Osteoblast (primary cell): ENCODE data around the gene BARX2. TPM values are rescaled to one million over a fixed set of nuclear protein-coding genes. Genes with fewer than 3 reads are reported as not detected.

Experiments
- DNase-seq: peaks from one replicate; pipeline ENCODE4 v3.0.0; 2011; ENCODE audit warnings: low spot score, mixed read lengths; ENCODE audit not compliant: insufficient read length; ENCODE audit errors: missing footprints
- H2AFZ ChIP-seq: 2 replicates; pipeline ENCODE4 v1.6.0; 2011; ENCODE audit warnings: mild to moderate bottlenecking, low read length
- H3K27ac ChIP-seq: 2 replicates; pipeline ENCODE4 v1.5.1; 2011; ENCODE audit warnings: mild to moderate bottlenecking, low read depth, low read length, moderate library complexity
- H3K27me3 ChIP-seq: 2 replicates; pipeline ENCODE4 v1.6.0; 2012; ENCODE audit warnings: mild to moderate bottlenecking, control low read depth, inconsistent platforms, low read length, moderate library complexity; ENCODE audit not compliant: insufficient read depth
- H3K36me3 ChIP-seq: 2 replicates; pipeline ENCODE4 v1.5.1; 2011; ENCODE audit warnings: mild to moderate bottlenecking, low read length, control low read depth, moderate library complexity; ENCODE audit not compliant: insufficient read depth
- H3K4me1 ChIP-seq: 2 replicates; pipeline ENCODE4 v1.5.1; 2011; ENCODE audit warnings: mild to moderate bottlenecking, low read length, control low read depth, moderate library complexity; ENCODE audit not compliant: insufficient read depth
- H3K4me2 ChIP-seq: 2 replicates; pipeline ENCODE4 v1.6.0; 2011; ENCODE audit warnings: mild to moderate bottlenecking, low read length; ENCODE audit not compliant: insufficient read depth
- H3K4me3 ChIP-seq: fragments of 200-600 bp; sonication (generic); 3 replicates; pipeline ENCODE4 v1.5.1; 2012; ENCODE audit warnings: mild to moderate bottlenecking, low read length, inconsistent platforms; ENCODE audit not compliant: insufficient read depth
- H3K79me2 ChIP-seq: 2 replicates; pipeline ENCODE4 v1.6.0; 2012; ENCODE audit warnings: mild to moderate bottlenecking, low read length, control low read depth, inconsistent platforms; ENCODE audit not compliant: insufficient read depth
- H3K9me3 ChIP-seq: 2 replicates; pipeline ENCODE4 v1.5.1; 2011; ENCODE audit warnings: low read depth, low read length, control low read depth
- H4K20me1 ChIP-seq: 2 replicates; pipeline ENCODE4 v1.6.0; 2012; ENCODE audit warnings: mild to moderate bottlenecking, low read length, control low read depth; ENCODE audit not compliant: insufficient read depth
- CTCF ChIP-seq: IDR thresholded peaks from 2 replicates; pipeline ENCODE4 v1.5.1; 2011; ENCODE audit warnings: mild to moderate bottlenecking, low read depth, low read length, moderate library complexity; ENCODE audit errors: extremely low read depth
- total RNA-seq: library from RNA; depleted of rRNA; stranded (reverse); fragments of >200 nt; gene quantifications from 2 replicates; pipeline ENCODE4 v1.2.3, GENCODE V29; 2012

The BARX2 gene
- total RNA-seq, 1 donor: not detected

- H3K27me3 ChIP-seq: no peaks in the 10 kb centered on the region
- H3K4me3 ChIP-seq: no peak overlapping the region
- H3K79me2 ChIP-seq: no peaks in the 10 kb centered on the region
- H3K9me3 ChIP-seq: no peaks in the 10 kb centered on the region
- no peak overlapping the region for H2AFZ ChIP-seq
- no peak for DNase-seq
- H3K27ac ChIP-seq: no peak overlapping the region
- no peak for TF ChIP-seq CTCF
- no peak overlapping the region for H3K4me2 ChIP-seq
- H4K20me1 ChIP-seq: no peaks in the 10 kb centered on the region
- no peaks in the 10 kb centered on the region for H3K36me3 ChIP-seq
- no peaks in the 10 kb centered on the region for H3K4me1 ChIP-seq
These were observed 67.6 kb downstream of the BARX2 start for GRCh38 chr11:129443276-129443675.

DNA sequence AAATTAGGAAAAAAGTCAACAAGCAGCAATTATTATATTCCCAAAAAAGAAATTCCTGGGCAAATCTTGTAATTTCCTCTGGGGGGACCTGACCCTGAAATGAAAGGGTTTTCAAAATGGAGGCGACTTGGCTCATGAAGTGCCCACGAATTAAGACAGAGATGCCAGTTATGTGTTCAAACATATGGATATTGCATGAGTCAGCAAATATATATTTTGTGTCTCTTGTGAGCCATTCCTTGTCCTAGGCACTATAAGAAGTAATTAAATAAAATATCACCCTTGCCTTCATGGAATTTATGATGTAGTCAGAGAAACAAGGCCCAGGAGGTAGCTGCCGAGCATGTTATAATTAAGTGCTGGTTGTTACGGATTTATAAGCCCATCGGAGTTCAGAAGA is 68.6 kb downstream of the BARX2 start:
- Histone ChIP-seq H3K27me3 (no peaks in the 10 kb centered on the region), H3K36me3 (no peaks in the 10 kb centered on the region), H3K4me2 (no peak overlapping the region), H3K27ac (no peak overlapping the region), H2AFZ (no peak overlapping the region), H3K4me3 (no peak overlapping the region), H3K4me1 (no peaks in the 10 kb centered on the region), H3K9me3 (no peaks in the 10 kb centered on the region), H3K79me2 (no peaks in the 10 kb centered on the region), H4K20me1 (no peaks in the 10 kb centered on the region)
- no peak for TF ChIP-seq CTCF
- no peak for DNase-seq

- no peaks in the 10 kb centered on the region for H4K20me1 ChIP-seq
- H3K36me3 ChIP-seq: no peaks in the 10 kb centered on the region
- no peak overlapping the region for H3K27ac ChIP-seq
- no peak overlapping the region for H3K4me3 ChIP-seq
- no peaks in the 10 kb centered on the region for H3K79me2 ChIP-seq
- no peaks in the 10 kb centered on the region for H3K4me1 ChIP-seq
- H3K9me3 ChIP-seq: no peaks in the 10 kb centered on the region
- no peak overlapping the region for H3K4me2 ChIP-seq
- H2AFZ ChIP-seq: no peak overlapping the region
- no peak for TF ChIP-seq CTCF
- no peak for DNase-seq
- H3K27me3 ChIP-seq: no peaks in the 10 kb centered on the region
These were observed 69.6 kb downstream of the BARX2 start for GRCh38 chr11:129445226-129445625.

DNA sequence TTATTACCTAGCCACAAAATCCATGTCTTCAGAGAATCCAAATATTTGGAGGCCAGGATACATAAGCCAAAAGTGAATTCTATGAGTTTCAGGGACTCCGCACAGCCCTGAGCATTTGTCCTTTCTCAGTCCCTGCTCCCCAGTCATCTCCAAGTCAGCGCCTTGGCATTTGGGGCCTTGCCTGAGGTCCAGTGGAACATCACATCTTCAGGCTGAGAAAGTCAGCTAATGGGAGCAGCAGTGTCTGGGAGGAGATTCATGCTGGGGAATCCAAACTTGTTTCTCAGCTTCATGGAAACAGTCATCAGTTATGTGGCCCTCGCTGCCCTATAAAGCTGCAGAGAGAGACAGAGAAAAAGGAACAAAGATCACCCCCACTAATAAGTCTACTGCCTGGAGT is 70.9 kb downstream of the BARX2 start:
- Histone ChIP-seq H3K27ac (no peak overlapping the region), H3K4me2 (no peak overlapping the region), H3K4me1 (no peaks in the 10 kb centered on the region), H2AFZ (no peak overlapping the region), H3K36me3 (no peaks in the 10 kb centered on the region), H3K9me3 (no peaks in the 10 kb centered on the region), H3K79me2 (no peaks in the 10 kb centered on the region), H3K4me3 (no peak overlapping the region), H3K27me3 (no peaks in the 10 kb centered on the region), H4K20me1 (no peaks in the 10 kb centered on the region)
- no peak for DNase-seq
- no peak for TF ChIP-seq CTCF
